ENCODE measurements around the gene UBE2O. TPM values are rescaled to one million over a fixed set of nuclear protein-coding genes. Genes with fewer than 3 reads are reported as not detected.

The UBE2O gene
- total RNA-seq (18.3 TPM), polyA plus RNA-seq (14.0 TPM)

- Histone ChIP-seq H3K4me1 (ENCODE audit: insufficient read depth) (no peaks in the 10 kb centered on the region), H3K4me3 (ENCODE audit: low read depth, low read length) (peak within 1 kb of the TSS; percentile 96), H3K27ac (ENCODE audit: low read depth) (no peak within 1 kb of the TSS), H3K36me3 (ENCODE audit: insufficient read depth) (no peaks in the 10 kb centered on the region)
- peak; percentile 47 for DNase-seq (ENCODE audit: extremely low spot score)
- under 1% methylated on average over 101 of the region's 101 CpGs for WGBS
These were observed at the start of gene UBE2O for GRCh38 chr17:76452660-76453430. Gene UBE2O (minus strand): TSS chr17:76453152. CDS start chr17:76453141, 11 bp downstream.

- Histone ChIP-seq H3K36me3 (ENCODE audit: insufficient read depth) (no peaks in the 10 kb centered on the region), H3K4me1 (ENCODE audit: insufficient read depth) (no peaks in the 10 kb centered on the region), H3K4me3 (ENCODE audit: low read depth, low read length) (peak overlapping the region; percentile 56), H3K27ac (ENCODE audit: low read depth) (no peak overlapping the region)
- DNase-seq (ENCODE audit: extremely low spot score) = no peak
- WGBS = 74% methylated on average over 11 of the region's 11 CpGs
These were observed 48.9 kb upstream of the UBE2O start for GRCh38 chr17:76501827-76502307.

GRCh38 chr17:76501018-76501826 lies 48.3 kb upstream of the UBE2O start, which contains the start of gene RHBDF2:
Gene RHBDF2 (minus strand): TSS chr17:76501423. CDS start chr17:76481524, 19,899 bp downstream.
- WGBS = 2% methylated on average over 72 of the region's 72 CpGs
- Histone ChIP-seq H3K4me3 (ENCODE audit: low read depth, low read length) (peak within 1 kb of the TSS; percentile 56), H3K27ac (ENCODE audit: low read depth) (peak within 1 kb of the TSS; percentile 49), H3K36me3 (ENCODE audit: insufficient read depth) (no peaks in the 10 kb centered on the region), H3K4me1 (ENCODE audit: insufficient read depth) (no peaks in the 10 kb centered on the region)
- no peak for DNase-seq (ENCODE audit: extremely low spot score)

GRCh38 chr17:76500747-76501017 lies 47.7 kb upstream of the UBE2O start:
- no peaks in the 10 kb centered on the region for H3K4me1 ChIP-seq (ENCODE audit: insufficient read depth)
- no peak for DNase-seq (ENCODE audit: extremely low spot score)
- 26% methylated on average over 10 of the region's 10 CpGs for WGBS
- H3K27ac ChIP-seq (ENCODE audit: low read depth) = peak overlapping the region; percentile 43
- no peaks in the 10 kb centered on the region for H3K36me3 ChIP-seq (ENCODE audit: insufficient read depth)
- H3K4me3 ChIP-seq (ENCODE audit: low read depth, low read length) = peak overlapping the region; percentile 56

DNA sequence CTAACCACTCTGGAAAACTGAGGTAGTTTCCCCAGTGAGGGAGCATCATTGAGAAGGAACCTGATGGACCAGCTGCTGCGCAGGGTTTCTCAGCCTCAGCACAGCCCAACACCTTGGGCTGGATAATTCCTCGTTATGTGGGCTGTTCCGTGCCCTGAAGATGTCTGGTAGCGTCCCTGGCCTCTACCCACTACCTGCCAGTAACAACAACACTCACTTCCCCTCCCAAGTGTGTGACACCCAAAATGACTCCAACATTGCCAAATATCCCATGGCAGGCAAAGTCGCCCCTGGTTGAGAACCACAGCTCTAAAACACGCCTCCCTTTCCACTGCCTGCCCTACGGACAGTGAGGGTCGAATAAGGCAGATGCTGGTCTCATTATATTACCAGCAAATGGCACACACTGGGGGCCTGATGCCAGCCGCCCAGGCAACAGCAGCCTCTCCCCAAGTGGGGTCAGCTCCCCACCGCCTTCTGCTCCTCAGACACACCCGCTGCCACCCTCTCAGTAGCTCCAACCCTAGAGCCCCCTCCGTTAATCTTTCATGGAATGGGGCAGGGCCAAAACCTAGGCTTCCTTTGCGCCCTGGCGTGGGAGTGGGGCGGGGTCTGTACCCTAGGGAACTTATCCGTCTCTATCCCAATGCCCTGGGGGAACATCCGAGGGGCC lies 47.3 kb upstream of the UBE2O start:
- Histone ChIP-seq H3K27ac (ENCODE audit: low read depth) (no peak overlapping the region), H3K4me1 (ENCODE audit: insufficient read depth) (no peaks in the 10 kb centered on the region), H3K36me3 (ENCODE audit: insufficient read depth) (no peaks in the 10 kb centered on the region), H3K4me3 (ENCODE audit: low read depth, low read length) (peak overlapping the region; percentile 56)
- DNase-seq (ENCODE audit: extremely low spot score) = no peak
- WGBS = 76% methylated on average over 17 of the region's 17 CpGs

- Histone ChIP-seq H3K27ac (ENCODE audit: low read depth) (no peak overlapping the region), H3K4me3 (ENCODE audit: low read depth, low read length) (no peak overlapping the region)
- no peak for DNase-seq (ENCODE audit: extremely low spot score)
These were observed 46.3 kb upstream of the UBE2O start for GRCh38 chr17:76499267-76499667.

GRCh38 chr17:76498876-76499251 lies 45.9 kb upstream of the UBE2O start:
- WGBS = 78% methylated on average over 4 of the region's 4 CpGs
- no peak overlapping the region for H3K4me3 ChIP-seq (ENCODE audit: low read depth, low read length)
- H3K4me1 ChIP-seq (ENCODE audit: insufficient read depth) = no peaks in the 10 kb centered on the region
- no peak overlapping the region for H3K27ac ChIP-seq (ENCODE audit: low read depth)
- no peaks in the 10 kb centered on the region for H3K36me3 ChIP-seq (ENCODE audit: insufficient read depth)
- no peak for DNase-seq (ENCODE audit: extremely low spot score)

More at GRCh38 chr17:76499267-76499667, 46.3 kb upstream of the UBE2O start:
- WGBS = 81% methylated on average over 5 of the region's 5 CpGs
- Histone ChIP-seq H3K36me3 (ENCODE audit: insufficient read depth) (no peaks in the 10 kb centered on the region), H3K4me1 (ENCODE audit: insufficient read depth) (no peaks in the 10 kb centered on the region)

DNA sequence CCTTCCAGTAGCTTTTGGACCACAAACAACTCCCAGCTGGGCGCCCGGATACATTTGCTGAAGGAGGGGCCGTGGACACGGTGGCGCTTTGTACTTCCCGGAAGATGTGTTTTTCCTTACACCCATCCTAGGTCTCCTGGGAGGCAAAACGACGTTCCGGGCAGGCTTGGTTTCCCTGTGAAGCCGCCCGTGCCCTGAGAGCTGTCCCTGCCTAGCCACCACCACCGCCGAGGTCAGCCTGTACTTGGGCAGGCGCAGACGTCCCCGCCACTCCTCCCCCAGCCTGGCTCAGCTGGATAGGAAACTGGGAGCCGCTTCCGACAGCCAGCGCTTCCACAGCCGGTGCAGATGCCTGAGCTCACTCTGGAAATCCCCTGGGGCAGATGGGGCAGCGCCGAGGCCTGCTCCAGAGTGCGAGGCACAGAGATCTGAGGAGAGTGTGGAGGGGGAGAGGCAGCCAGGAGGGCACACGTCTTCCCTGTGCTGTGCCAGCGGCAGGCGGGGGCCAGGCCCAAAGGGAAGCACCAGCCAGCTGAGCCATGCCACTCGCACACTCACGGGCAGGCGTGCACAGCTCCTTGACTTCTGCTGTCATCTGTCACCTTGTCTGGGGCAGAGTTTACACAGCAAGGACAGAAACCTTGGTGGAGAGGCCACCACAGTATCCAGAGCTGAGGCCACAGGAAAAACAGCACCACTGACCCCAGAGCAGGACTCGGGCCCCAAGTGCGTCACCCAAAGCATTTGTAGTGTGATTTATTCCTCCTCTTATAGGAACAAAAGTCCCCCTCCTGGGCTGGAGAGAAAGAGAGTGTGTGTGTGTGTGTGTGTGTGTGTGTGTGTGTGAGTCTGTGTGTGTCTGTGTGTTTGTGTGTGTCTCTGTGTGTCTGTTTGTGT lies 45.3 kb upstream of the UBE2O start:
- no peak overlapping the region for H3K4me3 ChIP-seq (ENCODE audit: low read depth, low read length)
- no peaks in the 10 kb centered on the region for H3K4me1 ChIP-seq (ENCODE audit: insufficient read depth)
- H3K36me3 ChIP-seq (ENCODE audit: insufficient read depth) = no peaks in the 10 kb centered on the region
- WGBS = 35% methylated on average over 31 of the region's 31 CpGs
- no peak for DNase-seq (ENCODE audit: extremely low spot score)
- no peak overlapping the region for H3K27ac ChIP-seq (ENCODE audit: low read depth)

- no peak overlapping the region for H3K27ac ChIP-seq (ENCODE audit: low read depth)
- no peak overlapping the region for H3K4me3 ChIP-seq (ENCODE audit: low read depth, low read length)
- no peaks in the 10 kb centered on the region for H3K4me1 ChIP-seq (ENCODE audit: insufficient read depth)
- WGBS = 53% methylated on average over 2 of the region's 2 CpGs
- DNase-seq (ENCODE audit: extremely low spot score) = no peak
- no peaks in the 10 kb centered on the region for H3K36me3 ChIP-seq (ENCODE audit: insufficient read depth)
These were observed 44.7 kb upstream of the UBE2O start for GRCh38 chr17:76497699-76497978.

DNA sequence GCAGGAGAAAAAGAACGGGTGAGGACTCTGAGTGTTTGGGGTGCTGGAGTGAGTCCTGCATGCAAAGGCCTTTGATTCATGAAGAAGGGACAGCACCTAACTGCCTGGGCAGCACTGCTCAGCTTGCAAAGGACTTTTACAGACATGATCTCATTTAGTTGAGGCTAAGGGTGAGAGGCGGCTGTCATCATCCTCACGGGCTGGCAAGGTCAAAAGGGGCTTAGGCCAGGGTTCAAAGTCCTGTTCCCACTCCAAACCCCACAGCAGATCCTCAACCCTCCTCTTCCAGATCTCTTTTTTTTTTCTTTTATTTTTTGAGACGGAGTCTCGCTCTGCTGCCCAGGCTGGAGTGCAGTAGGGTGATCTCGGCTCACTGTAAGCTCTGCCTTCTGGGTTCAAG lies 43.5 kb upstream of the UBE2O start:
- DNase-seq (ENCODE audit: extremely low spot score) = no peak
- Histone ChIP-seq H3K4me3 (ENCODE audit: low read depth, low read length) (no peak overlapping the region), H3K4me1 (ENCODE audit: insufficient read depth) (no peaks in the 10 kb centered on the region), H3K36me3 (ENCODE audit: insufficient read depth) (no peaks in the 10 kb centered on the region), H3K27ac (ENCODE audit: low read depth) (no peak overlapping the region)
- 95% methylated on average over 6 of the region's 6 CpGs for WGBS

GRCh38 chr17:76495663-76496400 lies 42.9 kb upstream of the UBE2O start:
- no peak for DNase-seq (ENCODE audit: extremely low spot score)
- WGBS = 80% methylated on average over 16 of the region's 16 CpGs
- no peak overlapping the region for H3K27ac ChIP-seq (ENCODE audit: low read depth)
- no peak overlapping the region for H3K4me3 ChIP-seq (ENCODE audit: low read depth, low read length)
- H3K36me3 ChIP-seq (ENCODE audit: insufficient read depth) = no peaks in the 10 kb centered on the region
- no peaks in the 10 kb centered on the region for H3K4me1 ChIP-seq (ENCODE audit: insufficient read depth)

GRCh38 chr17:76493505-76494167 lies 40.7 kb upstream of the UBE2O start:
- H3K27ac ChIP-seq (ENCODE audit: low read depth) = no peak overlapping the region
- H3K4me1 ChIP-seq (ENCODE audit: insufficient read depth) = no peaks in the 10 kb centered on the region

More at GRCh38 chr17:76493505-76494167, 40.7 kb upstream of the UBE2O start:
- 80% methylated on average over 21 of the region's 21 CpGs for WGBS
- Histone ChIP-seq H3K4me3 (ENCODE audit: low read depth, low read length) (no peak overlapping the region), H3K36me3 (ENCODE audit: insufficient read depth) (no peaks in the 10 kb centered on the region)
- no peak for DNase-seq (ENCODE audit: extremely low spot score)

Data from urinary bladder (tissue), 4 donors.